Smooth muscle cell (in vitro differentiated cells): ENCODE data around the gene ABCA1. TPM values are rescaled to one million over a fixed set of nuclear protein-coding genes. Genes with fewer than 3 reads are reported as not detected.

ENCODE experiments used
- DNase-seq: peaks from one replicate; lab custom pipeline; 2025; ENCODE audit not compliant: unreplicated experiment; lab: John Stamatoyannopoulos, UW
- H2AFZ ChIP-seq: fragments of 200-600 bp; sonication (generic); 2 replicates; pipeline ENCODE4 v1.6.0; 2016; ENCODE audit warnings: antibody characterized with exemption, low read depth, mild to moderate bottlenecking
- H3F3A ChIP-seq: fragments of 200-600 bp; sonication (generic); 2 replicates; pipeline ENCODE4 v1.6.0; 2017; ENCODE audit warnings: antibody characterized with exemption, low read depth
- H3K27ac ChIP-seq: fragments of 200-600 bp; sonication (generic); 2 replicates; pipeline ENCODE4 v1.5.1; 2016; ENCODE audit warnings: low read depth, mild to moderate bottlenecking
- H3K27me3 ChIP-seq: fragments of 200-600 bp; sonication (generic); 2 replicates; pipeline ENCODE4 v1.6.1; 2016; ENCODE audit warnings: low read depth, mild to moderate bottlenecking
- H3K36me3 ChIP-seq: fragments of 200-600 bp; sonication (generic); 2 replicates; pipeline ENCODE4 v1.5.1; 2016; ENCODE audit warnings: low read depth
- H3K4me1 ChIP-seq: fragments of 200-600 bp; sonication (generic); 2 replicates; pipeline ENCODE4 v1.5.1; 2016; ENCODE audit warnings: low read depth
- H3K4me2 ChIP-seq: fragments of 200-600 bp; sonication (generic); 2 replicates; pipeline ENCODE4 v1.6.0; 2016; ENCODE audit warnings: mild to moderate bottlenecking
- H3K4me3 ChIP-seq: fragments of 200-600 bp; sonication (generic); 2 replicates; pipeline ENCODE4 v1.5.1; 2016; ENCODE audit warnings: mild to moderate bottlenecking
- H3K79me2 ChIP-seq: fragments of 200-600 bp; sonication (generic); 2 replicates; pipeline ENCODE4 v1.6.0; 2016; ENCODE audit warnings: low read depth, mild to moderate bottlenecking
- H3K9ac ChIP-seq: fragments of 200-600 bp; sonication (generic); 2 replicates; pipeline ENCODE4 v1.6.0; 2016; ENCODE audit warnings: low read depth
- H3K9me3 ChIP-seq: fragments of 200-600 bp; sonication (generic); replicated peaks from 2 replicates; pipeline ENCODE4 v1.5.1; 2016; ENCODE audit warnings: low read depth
- H4K20me1 ChIP-seq: fragments of 200-600 bp; sonication (generic); 2 replicates; pipeline ENCODE4 v1.6.0; 2016; ENCODE audit warnings: low read depth
- WGBS: methylation state at CpG from one replicate; pipeline ENCODE4 v1.1.7; 2016; ENCODE audit warnings: low lambda C conversion rate; 5-methylcytosine and 5-hydroxymethylcytosine counted together
- polyA plus RNA-seq: library from polyadenylated mRNA; unstranded; fragments of >200 nt; fragmentation: Nextera tagmentation; extraction: Ambion mirVana; gene quantifications from 2 replicates; pipeline ENCODE4 v1.2.1, GENCODE V29; 2016
- total RNA-seq: library from RNA; depleted of rRNA; stranded (reverse); fragments of >200 nt; gene quantifications from 2 replicates; pipeline ENCODE4 v1.2.3, GENCODE V29; 2014
- TF ChIP-seq, protein P1 (sequence below): fragments of 200-600 bp; sonication (generic); IDR thresholded peaks from 2 replicates; pipeline ENCODE4 v1.5.1; 2017; ENCODE audit warnings: borderline replicate concordance, mild to moderate bottlenecking, antibody characterized with exemption; ENCODE audit not compliant: insufficient read depth, poor library complexity, severe bottlenecking

Gene ABCA1
- total and polyA plus RNA-seq, 2 experiments from 2014 or later, result 2.8 to 29.6 TPM

DNA sequence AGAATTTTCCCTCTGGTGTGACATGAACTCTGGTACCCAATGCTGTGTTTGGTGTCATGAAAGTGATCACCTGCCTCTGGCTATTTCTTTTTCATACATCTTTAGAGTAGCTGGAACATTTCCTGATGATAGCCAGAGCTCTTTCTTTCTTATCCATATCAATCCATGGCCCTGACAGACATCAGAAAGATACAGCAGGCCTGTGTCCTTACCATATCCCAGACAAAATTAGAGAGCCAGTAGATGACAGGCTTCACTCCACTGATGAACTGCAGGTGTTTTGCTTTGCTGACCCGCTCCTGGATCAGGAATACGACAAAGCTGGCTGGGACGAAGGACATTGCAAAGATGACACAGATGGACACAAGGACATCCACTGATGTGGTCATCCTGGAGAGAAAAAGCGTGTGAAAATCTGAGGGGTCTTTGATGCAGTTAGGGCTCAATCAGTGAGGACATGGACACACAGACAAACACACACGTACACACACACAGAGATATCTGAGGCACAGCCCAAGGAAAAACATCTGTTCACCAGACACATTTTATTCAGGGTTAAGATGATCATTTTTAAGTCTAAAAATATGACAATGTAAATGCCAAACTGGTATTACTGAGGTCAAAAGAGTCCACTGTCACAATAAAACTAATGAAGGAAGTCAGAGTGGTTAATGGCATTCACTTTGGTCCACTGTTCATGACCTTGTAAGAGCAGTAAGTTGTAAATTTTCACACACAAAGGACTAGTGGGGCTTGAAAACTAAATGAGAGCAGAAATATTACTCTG lies 129.6 kb downstream of the ABCA1 start:
- no peak overlapping the region for H3K4me2 ChIP-seq
- WGBS, result 91% methylated on average over 5 of the region's 5 CpGs
- DNase-seq, result no peak

DNA sequence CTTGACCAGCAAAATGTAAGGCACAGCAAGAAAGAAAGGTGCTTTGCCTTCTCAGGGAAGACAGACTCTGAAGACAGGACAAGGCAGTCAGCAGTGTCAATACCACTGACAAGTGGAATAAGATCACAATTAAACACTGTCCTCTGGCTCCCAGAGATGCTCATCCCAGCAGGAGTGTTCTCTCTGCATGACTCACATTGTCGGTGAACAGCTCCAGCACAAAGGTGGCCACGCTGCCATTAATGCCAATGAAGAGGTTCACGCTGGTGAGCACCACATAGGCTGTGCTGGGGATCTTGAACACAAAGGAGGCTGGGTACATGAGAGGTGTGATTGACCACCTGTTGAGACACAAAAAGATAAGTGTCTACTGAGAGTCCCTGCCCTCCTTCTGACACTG lies 132.1 kb downstream of the ABCA1 start:
- H3F3A ChIP-seq, result no peaks in the 10 kb centered on the region
- H3K9ac ChIP-seq, result no peak overlapping the region
- no peaks in the 10 kb centered on the region for H3K9me3 ChIP-seq
- peaks cover 4% of the 10 kb centered on the region for H3K4me1 ChIP-seq
- no peak overlapping the region for H3K4me2 ChIP-seq
- TF ChIP-seq, protein P1, sequence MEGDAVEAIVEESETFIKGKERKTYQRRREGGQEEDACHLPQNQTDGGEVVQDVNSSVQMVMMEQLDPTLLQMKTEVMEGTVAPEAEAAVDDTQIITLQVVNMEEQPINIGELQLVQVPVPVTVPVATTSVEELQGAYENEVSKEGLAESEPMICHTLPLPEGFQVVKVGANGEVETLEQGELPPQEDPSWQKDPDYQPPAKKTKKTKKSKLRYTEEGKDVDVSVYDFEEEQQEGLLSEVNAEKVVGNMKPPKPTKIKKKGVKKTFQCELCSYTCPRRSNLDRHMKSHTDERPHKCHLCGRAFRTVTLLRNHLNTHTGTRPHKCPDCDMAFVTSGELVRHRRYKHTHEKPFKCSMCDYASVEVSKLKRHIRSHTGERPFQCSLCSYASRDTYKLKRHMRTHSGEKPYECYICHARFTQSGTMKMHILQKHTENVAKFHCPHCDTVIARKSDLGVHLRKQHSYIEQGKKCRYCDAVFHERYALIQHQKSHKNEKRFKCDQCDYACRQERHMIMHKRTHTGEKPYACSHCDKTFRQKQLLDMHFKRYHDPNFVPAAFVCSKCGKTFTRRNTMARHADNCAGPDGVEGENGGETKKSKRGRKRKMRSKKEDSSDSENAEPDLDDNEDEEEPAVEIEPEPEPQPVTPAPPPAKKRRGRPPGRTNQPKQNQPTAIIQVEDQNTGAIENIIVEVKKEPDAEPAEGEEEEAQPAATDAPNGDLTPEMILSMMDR, result no peak
- WGBS, result 100% methylated on average over 3 of the region's 3 CpGs
- DNase-seq, result no peak
- peaks cover 14% of the 10 kb centered on the region for H3K36me3 ChIP-seq
- H2AFZ ChIP-seq, result no peak overlapping the region
- no peak overlapping the region for H3K27ac ChIP-seq
- no peak overlapping the region for H3K4me3 ChIP-seq
- no peaks in the 10 kb centered on the region for H3K27me3 ChIP-seq
- H4K20me1 ChIP-seq, result no peaks in the 10 kb centered on the region
- no peaks in the 10 kb centered on the region for H3K79me2 ChIP-seq

More for the DNA sequence above, 129.6 kb downstream of the ABCA1 start:
- Histone ChIP-seq H3K9me3 (no peaks in the 10 kb centered on the region), H3K27me3 (no peaks in the 10 kb centered on the region), H2AFZ (no peak overlapping the region), H3K9ac (no peak overlapping the region), H3K79me2 (no peaks in the 10 kb centered on the region), H3F3A (no peaks in the 10 kb centered on the region), H3K27ac (no peak overlapping the region), H3K4me3 (no peak overlapping the region), H4K20me1 (no peaks in the 10 kb centered on the region), H3K36me3 (peaks cover 14% of the 10 kb centered on the region), H3K4me1 (no peaks in the 10 kb centered on the region)
- TF ChIP-seq, protein P1, result no peak

DNA sequence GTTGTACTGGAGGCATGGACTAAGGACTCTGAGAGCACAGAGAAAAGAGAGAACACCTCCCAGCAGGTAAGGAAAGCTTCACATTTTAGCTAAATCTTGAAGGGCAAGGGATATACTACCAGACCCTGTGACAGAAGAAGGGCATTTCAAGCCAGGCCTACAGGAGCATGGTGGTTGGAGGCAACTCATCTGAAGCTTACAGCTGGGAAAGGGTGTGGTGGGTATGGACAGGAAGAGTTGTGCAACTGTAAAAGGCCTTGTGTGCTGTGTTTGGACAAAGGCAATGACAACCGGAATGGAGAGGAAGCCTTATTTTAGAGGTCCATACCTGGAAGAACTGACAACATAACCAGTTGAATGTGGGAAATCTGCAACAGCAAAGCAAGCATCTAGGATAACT lies 132.9 kb downstream of the ABCA1 start:
- no peak overlapping the region for H3K4me3 ChIP-seq
- no peak for DNase-seq
- no peaks in the 10 kb centered on the region for H3F3A ChIP-seq
- no peak overlapping the region for H3K9ac ChIP-seq
- H4K20me1 ChIP-seq, result no peaks in the 10 kb centered on the region
- no peaks in the 10 kb centered on the region for H3K79me2 ChIP-seq
- TF ChIP-seq, protein P1, result no peak
- 96% methylated on average over 1 of the region's 1 CpG for WGBS
- no peak overlapping the region for H2AFZ ChIP-seq
- peaks cover 18% of the 10 kb centered on the region for H3K36me3 ChIP-seq
- H3K9me3 ChIP-seq, result no peaks in the 10 kb centered on the region
- no peak overlapping the region for H3K4me2 ChIP-seq
- H3K27ac ChIP-seq, result no peak overlapping the region
- no peaks in the 10 kb centered on the region for H3K27me3 ChIP-seq
- H3K4me1 ChIP-seq, result peaks cover 4% of the 10 kb centered on the region

DNA sequence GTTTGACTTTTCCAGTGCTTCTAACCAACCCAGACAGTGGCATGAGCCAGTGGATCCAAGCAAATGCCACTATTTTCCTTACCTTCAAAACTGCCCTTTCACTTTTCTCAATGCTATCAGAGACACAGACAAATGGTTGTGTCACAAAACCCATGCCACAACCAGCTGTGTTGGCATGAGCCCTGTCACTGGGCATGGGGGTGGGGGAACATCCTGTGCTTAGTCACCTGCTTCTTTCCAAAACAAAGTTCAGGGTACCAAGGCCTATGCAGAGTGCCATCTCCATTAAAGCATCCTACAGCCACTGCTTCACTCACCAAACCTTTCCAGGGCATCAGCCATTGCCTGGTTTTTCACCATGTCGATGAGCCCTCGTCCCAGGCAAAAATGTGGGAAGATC lies 133.9 kb downstream of the ABCA1 start:
- Histone ChIP-seq H2AFZ (no peak overlapping the region), H3K36me3 (peaks cover 14% of the 10 kb centered on the region), H3F3A (no peaks in the 10 kb centered on the region), H3K27me3 (no peaks in the 10 kb centered on the region), H3K4me3 (no peak overlapping the region), H4K20me1 (no peaks in the 10 kb centered on the region), H3K9me3 (no peaks in the 10 kb centered on the region), H3K4me2 (no peak overlapping the region), H3K79me2 (no peaks in the 10 kb centered on the region), H3K27ac (no peak overlapping the region), H3K9ac (no peak overlapping the region), H3K4me1 (peaks cover 4% of the 10 kb centered on the region)
- TF ChIP-seq, protein P1, result no peak
- no peak for DNase-seq
- WGBS, result 97% methylated on average over 2 of the region's 2 CpGs
